Measurements from ENCODE around the gene GHITM. TPM values are rescaled to one million over a fixed set of nuclear protein-coding genes. Genes with fewer than 3 reads are reported as not detected.

GHITM gene
- total RNA-seq, 6 experiments from 2014 or later, result 133 to 231 (median 166) TPM

GRCh38 chr10:84198206-84198915, 59.1 kb downstream of the GHITM start:
- no peak for DNase-seq
- ATAC-seq, result no peak
- WGBS (ENCODE audit: insufficient coverage, low coverage, low lambda C conversion rate, missing lambda C conversion rate), result 65% methylated on average over 4 of the region's 7 CpGs

GRCh38 chr10:84200537-84201243, 61.4 kb downstream of the GHITM start:
- DNase-seq (no peak), ATAC-seq (no peak)
- Histone ChIP-seq H3K4me3 (no peak overlapping the region), H3K36me3 (no peaks in the 10 kb centered on the region), H3K4me1 (no peaks in the 10 kb centered on the region), H3K27me3 (no peaks in the 10 kb centered on the region), H3K27ac (no peak overlapping the region), H3K9me3 (no peaks in the 10 kb centered on the region)
- no peak for TF ChIP-seq CTCF (IDR thresholded peaks at IDR 0.05)
- no peak for TF ChIP-seq POLR2A (IDR thresholded peaks at IDR 0.05)
- WGBS (ENCODE audit: insufficient coverage, low coverage, low lambda C conversion rate, missing lambda C conversion rate), result 25% methylated on average over 7 of the region's 11 CpGs
- intact Hi-C loops (cut with DNase I), result no loop called here

More at GRCh38 chr10:84198206-84198915, 59.1 kb downstream of the GHITM start:
- TF ChIP-seq POLR2A (IDR thresholded peaks at IDR 0.05), result no peak
- TF ChIP-seq CTCF (IDR thresholded peaks at IDR 0.05), result no peak
- no peak overlapping the region for H3K27ac ChIP-seq
- peaks cover 0 to 10% (median 0%) of the 10 kb centered on the region in 4 donors for H3K4me1 ChIP-seq
- H3K36me3 ChIP-seq, result no peaks in the 10 kb centered on the region
- intact Hi-C loops (cut with DNase I), result no loop called here
- H3K4me3 ChIP-seq, result no peak overlapping the region
- no peaks in the 10 kb centered on the region for H3K9me3 ChIP-seq
- H3K27me3 ChIP-seq, result peaks cover 7 to 11% of the 10 kb centered on the region in 2 donors

GRCh38 chr10:84201244-84201606, 61.9 kb downstream of the GHITM start:
- no peak overlapping the region for H3K27ac ChIP-seq
- ATAC-seq, result no peak
- WGBS (ENCODE audit: insufficient coverage, low coverage, low lambda C conversion rate, missing lambda C conversion rate), result 14% methylated on average over 2 of the region's 6 CpGs
- no peaks in the 10 kb centered on the region for H3K9me3 ChIP-seq
- no peak for DNase-seq
- TF ChIP-seq POLR2A (IDR thresholded peaks at IDR 0.05) (no peak), CTCF (IDR thresholded peaks at IDR 0.05) (no peak)
- no peaks in the 10 kb centered on the region for H3K4me1 ChIP-seq
- intact Hi-C loops (cut with DNase I), result no loop called here
- no peaks in the 10 kb centered on the region for H3K27me3 ChIP-seq
- H3K4me3 ChIP-seq, result no peak overlapping the region
- H3K36me3 ChIP-seq, result no peaks in the 10 kb centered on the region

GRCh38 chr10:84201682-84202081, 62.4 kb downstream of the GHITM start:
- no peak for TF ChIP-seq CTCF (IDR thresholded peaks at IDR 0.05)
- TF ChIP-seq POLR2A (IDR thresholded peaks at IDR 0.05), result no peak
- intact Hi-C loops (cut with DNase I), result no loop called here
- no peaks in the 10 kb centered on the region for H3K27me3 ChIP-seq
- 79% methylated on average over 9 of the region's 11 CpGs for WGBS (ENCODE audit: insufficient coverage, low coverage, low lambda C conversion rate, missing lambda C conversion rate)
- H3K4me1 ChIP-seq, result no peaks in the 10 kb centered on the region
- ATAC-seq (no peak), DNase-seq (no peak)
- no peaks in the 10 kb centered on the region for H3K36me3 ChIP-seq
- H3K4me3 ChIP-seq, result no peak overlapping the region
- H3K27ac ChIP-seq, result no peak overlapping the region
- no peaks in the 10 kb centered on the region for H3K9me3 ChIP-seq
